ENCODE results near the gene MKRN1. TPM values are rescaled to one million over a fixed set of nuclear protein-coding genes. Genes with fewer than 3 reads are reported as not detected.

MKRN1 gene
- total RNA-seq, 1 donor from 2014 or later, result 95.7 TPM

- FAIRE-seq (no peak), DNase-seq (ENCODE audit: low read depth) (no peak)
- H3K4me2 ChIP-seq (ENCODE audit: low read length), result no peak overlapping the region
- Mint-ChIP-seq H3K9me3 (ENCODE audit: unreplicated experiment) (no peaks in the 10 kb centered on the region), H3K27me3 (ENCODE audit: low read depth, unreplicated experiment) (no peaks in the 10 kb centered on the region), H3K27ac (ENCODE audit: unreplicated experiment) (peak overlapping the region; percentile 26), H3K4me1 (ENCODE audit: low read depth, unreplicated experiment) (peaks cover 5% of the 10 kb centered on the region), H3K4me3 (ENCODE audit: unreplicated experiment) (peak overlapping the region; percentile 98), H3K36me3 (ENCODE audit: low read depth, unreplicated experiment) (no peaks in the 10 kb centered on the region)
- no peaks in the 10 kb centered on the region for H3K36me3 ChIP-seq (ENCODE audit: insufficient read depth, low read length)
- peaks cover 5% of the 10 kb centered on the region for H3K4me1 ChIP-seq (ENCODE audit: insufficient read depth, low read length)
- H3K27ac ChIP-seq (ENCODE audit: low read depth, low read length), result no peak overlapping the region
- H3K27me3 ChIP-seq (ENCODE audit: insufficient read depth, low read length), result no peaks in the 10 kb centered on the region
- no peak overlapping the region for H3K9ac ChIP-seq (ENCODE audit: low read length)
- TF ChIP-seq, protein P1, sequence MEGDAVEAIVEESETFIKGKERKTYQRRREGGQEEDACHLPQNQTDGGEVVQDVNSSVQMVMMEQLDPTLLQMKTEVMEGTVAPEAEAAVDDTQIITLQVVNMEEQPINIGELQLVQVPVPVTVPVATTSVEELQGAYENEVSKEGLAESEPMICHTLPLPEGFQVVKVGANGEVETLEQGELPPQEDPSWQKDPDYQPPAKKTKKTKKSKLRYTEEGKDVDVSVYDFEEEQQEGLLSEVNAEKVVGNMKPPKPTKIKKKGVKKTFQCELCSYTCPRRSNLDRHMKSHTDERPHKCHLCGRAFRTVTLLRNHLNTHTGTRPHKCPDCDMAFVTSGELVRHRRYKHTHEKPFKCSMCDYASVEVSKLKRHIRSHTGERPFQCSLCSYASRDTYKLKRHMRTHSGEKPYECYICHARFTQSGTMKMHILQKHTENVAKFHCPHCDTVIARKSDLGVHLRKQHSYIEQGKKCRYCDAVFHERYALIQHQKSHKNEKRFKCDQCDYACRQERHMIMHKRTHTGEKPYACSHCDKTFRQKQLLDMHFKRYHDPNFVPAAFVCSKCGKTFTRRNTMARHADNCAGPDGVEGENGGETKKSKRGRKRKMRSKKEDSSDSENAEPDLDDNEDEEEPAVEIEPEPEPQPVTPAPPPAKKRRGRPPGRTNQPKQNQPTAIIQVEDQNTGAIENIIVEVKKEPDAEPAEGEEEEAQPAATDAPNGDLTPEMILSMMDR (IDR thresholded peaks at IDR 0.05; ENCODE audit: insufficient read depth, low read depth, low read length), result no peak
- TF ChIP-seq EZH2 (IDR thresholded peaks at IDR 0.05; ENCODE audit: insufficient read depth, low read length), result no peak
- no peak overlapping the region for H3K4me3 ChIP-seq (ENCODE audit: insufficient read depth, low read depth, low read length)
- H4K20me1 ChIP-seq (ENCODE audit: insufficient read depth, low read length), result peaks cover 60% of the 10 kb centered on the region
- H3K9me3 ChIP-seq (ENCODE audit: insufficient read depth, low read depth, low read length), result no peaks in the 10 kb centered on the region
- no peak overlapping the region for H2AFZ ChIP-seq (ENCODE audit: low read depth, low read length)
- peaks cover 68% of the 10 kb centered on the region for H3K79me2 ChIP-seq (ENCODE audit: insufficient read depth, low read length)
These were observed 2.5 kb downstream of the MKRN1 start for GRCh38 chr7:140476698-140477261.

- H3K4me1 Mint-ChIP-seq (ENCODE audit: low read depth, unreplicated experiment), result peaks cover 5% of the 10 kb centered on the region
- no peak overlapping the region for H3K4me3 Mint-ChIP-seq (ENCODE audit: unreplicated experiment)
- H2AFZ ChIP-seq (ENCODE audit: low read depth, low read length), result no peak overlapping the region
- peaks cover 5% of the 10 kb centered on the region for H3K4me1 ChIP-seq (ENCODE audit: insufficient read depth, low read length)
- H3K36me3 Mint-ChIP-seq (ENCODE audit: low read depth, unreplicated experiment), result peaks cover 1% of the 10 kb centered on the region
- no peak for TF ChIP-seq EZH2 (IDR thresholded peaks at IDR 0.05; ENCODE audit: insufficient read depth, low read length)
- TF ChIP-seq, protein P1 (IDR thresholded peaks at IDR 0.05; ENCODE audit: insufficient read depth, low read depth, low read length), result peak; percentile 55
- H3K27me3 ChIP-seq (ENCODE audit: insufficient read depth, low read length), result no peaks in the 10 kb centered on the region
- H3K27ac ChIP-seq (ENCODE audit: low read depth, low read length), result no peak overlapping the region
- H3K79me2 ChIP-seq (ENCODE audit: insufficient read depth, low read length), result peaks cover 76% of the 10 kb centered on the region
- H3K9me3 ChIP-seq (ENCODE audit: insufficient read depth, low read depth, low read length), result no peaks in the 10 kb centered on the region
- H3K36me3 ChIP-seq (ENCODE audit: insufficient read depth, low read length), result no peaks in the 10 kb centered on the region
- H3K4me3 ChIP-seq (ENCODE audit: insufficient read depth, low read depth, low read length), result no peak overlapping the region
- FAIRE-seq (no peak), DNase-seq (ENCODE audit: low read depth) (peak; percentile 7)
- no peak overlapping the region for H3K9ac ChIP-seq (ENCODE audit: low read length)
- H3K9me3 Mint-ChIP-seq (ENCODE audit: unreplicated experiment), result no peaks in the 10 kb centered on the region
- no peak overlapping the region for H3K4me2 ChIP-seq (ENCODE audit: low read length)
- no peak overlapping the region for H3K27ac Mint-ChIP-seq (ENCODE audit: unreplicated experiment)
- H3K27me3 Mint-ChIP-seq (ENCODE audit: low read depth, unreplicated experiment), result no peaks in the 10 kb centered on the region
- H4K20me1 ChIP-seq (ENCODE audit: insufficient read depth, low read length), result peaks cover 68% of the 10 kb centered on the region
These were observed 3.5 kb downstream of the MKRN1 start for GRCh38 chr7:140475747-140476333.

- FAIRE-seq, result no peak
- Mint-ChIP-seq H3K27me3 (ENCODE audit: low read depth, unreplicated experiment) (no peaks in the 10 kb centered on the region), H3K9me3 (ENCODE audit: unreplicated experiment) (no peaks in the 10 kb centered on the region), H3K4me3 (ENCODE audit: unreplicated experiment) (no peak overlapping the region), H3K27ac (ENCODE audit: unreplicated experiment) (no peak overlapping the region), H3K36me3 (ENCODE audit: low read depth, unreplicated experiment) (peaks cover 16% of the 10 kb centered on the region), H3K4me1 (ENCODE audit: low read depth, unreplicated experiment) (no peaks in the 10 kb centered on the region)
- DNase-seq (ENCODE audit: low read depth), result no peak
- Histone ChIP-seq H3K79me2 (ENCODE audit: insufficient read depth, low read length) (no peaks in the 10 kb centered on the region), H3K27me3 (ENCODE audit: insufficient read depth, low read length) (no peaks in the 10 kb centered on the region), H3K4me3 (ENCODE audit: insufficient read depth, low read depth, low read length) (no peak overlapping the region), H3K9ac (ENCODE audit: low read length) (no peak overlapping the region), H3K4me2 (ENCODE audit: low read length) (no peak overlapping the region), H3K9me3 (ENCODE audit: insufficient read depth, low read depth, low read length) (no peaks in the 10 kb centered on the region), H3K4me1 (ENCODE audit: insufficient read depth, low read length) (no peaks in the 10 kb centered on the region), H3K36me3 (ENCODE audit: insufficient read depth, low read length) (peaks cover 3% of the 10 kb centered on the region), H2AFZ (ENCODE audit: low read depth, low read length) (no peak overlapping the region), H4K20me1 (ENCODE audit: insufficient read depth, low read length) (peaks cover 13% of the 10 kb centered on the region), H3K27ac (ENCODE audit: low read depth, low read length) (no peak overlapping the region)
- TF ChIP-seq, protein P1 (IDR thresholded peaks at IDR 0.05; ENCODE audit: insufficient read depth, low read depth, low read length), result no peak
- no peak for TF ChIP-seq EZH2 (IDR thresholded peaks at IDR 0.05; ENCODE audit: insufficient read depth, low read length)
These were observed 16.2 kb downstream of the MKRN1 start for GRCh38 chr7:140463111-140463510.

Data from astrocyte (in vitro differentiated cells and primary cell).